ENCODE results near the gene ALDH1A3. TPM values are rescaled to one million over a fixed set of nuclear protein-coding genes. Genes with fewer than 3 reads are reported as not detected.

The ALDH1A3 gene
- total RNA-seq, 1 donor from 2014 or later = 62.9 TPM

DNA sequence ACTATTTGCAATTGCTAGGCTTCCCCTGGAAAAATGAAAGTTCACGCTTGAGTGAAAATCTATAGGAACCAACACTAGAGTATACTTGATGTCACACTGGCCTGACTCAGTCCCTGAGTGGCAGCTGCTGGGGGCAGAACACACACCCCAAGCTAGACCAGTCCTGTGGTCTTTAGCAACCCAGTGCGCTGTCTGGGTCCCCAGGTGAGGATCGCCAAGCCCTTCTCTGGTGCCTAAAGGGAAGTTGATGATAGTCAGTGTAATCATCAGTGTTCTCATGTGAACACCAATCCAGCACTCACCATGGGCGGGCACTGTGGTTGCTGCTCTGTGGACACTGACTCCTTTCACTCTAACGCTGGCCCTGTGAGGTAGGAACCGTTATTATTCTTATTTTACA lies 11.2 kb downstream of the ALDH1A3 start:
- H3K4me1 ChIP-seq = peaks cover 22% of the 10 kb centered on the region
- no peaks in the 10 kb centered on the region for H3K27me3 ChIP-seq
- no peaks in the 10 kb centered on the region for H3K9me3 ChIP-seq
- no peaks in the 10 kb centered on the region for H3K36me3 ChIP-seq
- intact Hi-C loops (cut with DNase I) = no loop called here
- DNase-seq (ENCODE audit: extremely low spot score in 2 of 2) = no peak
- no peak for TF ChIP-seq POLR2AphosphoS5 (IDR thresholded peaks at IDR 0.05; ENCODE audit: insufficient read depth in 1 of 2, low read depth in 1 of 2)
- no peak for TF ChIP-seq POLR2A (IDR thresholded peaks at IDR 0.05)
- TF ChIP-seq, protein P1, sequence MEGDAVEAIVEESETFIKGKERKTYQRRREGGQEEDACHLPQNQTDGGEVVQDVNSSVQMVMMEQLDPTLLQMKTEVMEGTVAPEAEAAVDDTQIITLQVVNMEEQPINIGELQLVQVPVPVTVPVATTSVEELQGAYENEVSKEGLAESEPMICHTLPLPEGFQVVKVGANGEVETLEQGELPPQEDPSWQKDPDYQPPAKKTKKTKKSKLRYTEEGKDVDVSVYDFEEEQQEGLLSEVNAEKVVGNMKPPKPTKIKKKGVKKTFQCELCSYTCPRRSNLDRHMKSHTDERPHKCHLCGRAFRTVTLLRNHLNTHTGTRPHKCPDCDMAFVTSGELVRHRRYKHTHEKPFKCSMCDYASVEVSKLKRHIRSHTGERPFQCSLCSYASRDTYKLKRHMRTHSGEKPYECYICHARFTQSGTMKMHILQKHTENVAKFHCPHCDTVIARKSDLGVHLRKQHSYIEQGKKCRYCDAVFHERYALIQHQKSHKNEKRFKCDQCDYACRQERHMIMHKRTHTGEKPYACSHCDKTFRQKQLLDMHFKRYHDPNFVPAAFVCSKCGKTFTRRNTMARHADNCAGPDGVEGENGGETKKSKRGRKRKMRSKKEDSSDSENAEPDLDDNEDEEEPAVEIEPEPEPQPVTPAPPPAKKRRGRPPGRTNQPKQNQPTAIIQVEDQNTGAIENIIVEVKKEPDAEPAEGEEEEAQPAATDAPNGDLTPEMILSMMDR (IDR thresholded peaks at IDR 0.05) = no peak
- H3K27ac ChIP-seq = no peak overlapping the region
- no peak overlapping the region for H3K4me3 ChIP-seq

DNA sequence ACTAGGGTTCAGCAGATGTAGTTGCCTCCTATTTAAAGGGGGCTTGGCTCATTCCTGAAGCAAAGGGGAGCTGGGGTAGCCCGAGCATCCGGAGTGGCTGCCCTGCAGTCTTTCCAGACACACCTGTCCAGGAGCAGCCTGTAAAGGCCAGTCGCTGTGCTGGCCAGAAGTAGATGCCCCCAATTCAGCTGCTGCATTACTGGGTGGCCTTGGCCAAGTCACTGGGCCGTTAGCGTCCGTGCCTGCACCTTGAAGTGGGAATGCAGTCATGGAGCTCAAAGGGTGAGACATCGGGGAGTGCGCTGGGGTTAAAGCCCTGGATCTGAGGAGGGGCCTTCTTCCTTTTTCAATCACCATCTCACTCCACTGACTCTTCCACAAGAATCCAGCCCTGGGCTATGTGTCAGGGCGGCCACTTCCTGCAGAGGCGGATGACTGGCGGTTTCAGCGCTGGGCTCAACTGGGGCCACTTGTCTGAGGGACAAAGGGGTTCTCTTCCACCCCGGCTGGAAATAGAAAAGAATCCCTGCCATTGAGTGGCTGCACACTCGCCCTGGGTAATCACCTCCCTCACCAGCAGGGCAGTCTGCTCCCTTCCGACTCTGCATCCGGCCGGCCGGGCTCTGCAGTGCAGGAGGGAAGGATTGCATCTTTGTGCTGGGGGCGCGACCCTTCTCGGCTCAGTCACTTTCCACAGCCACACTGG lies 11.8 kb downstream of the ALDH1A3 start:
- H3K36me3 ChIP-seq = no peaks in the 10 kb centered on the region
- TF ChIP-seq POLR2A (IDR thresholded peaks at IDR 0.05) (no peak), POLR2AphosphoS5 (IDR thresholded peaks at IDR 0.05; ENCODE audit: insufficient read depth in 1 of 2, low read depth in 1 of 2) (no peak)
- TF ChIP-seq, protein P1 (IDR thresholded peaks at IDR 0.05) = no peak
- H3K4me1 ChIP-seq = peaks cover 22% of the 10 kb centered on the region
- H3K9me3 ChIP-seq = no peaks in the 10 kb centered on the region
- H3K4me3 ChIP-seq = no peak overlapping the region
- no peaks in the 10 kb centered on the region for H3K27me3 ChIP-seq
- H3K27ac ChIP-seq = no peak overlapping the region
- DNase-seq (ENCODE audit: extremely low spot score in 2 of 2) = no peak
- intact Hi-C loops (cut with DNase I) = no loop called here

DNA sequence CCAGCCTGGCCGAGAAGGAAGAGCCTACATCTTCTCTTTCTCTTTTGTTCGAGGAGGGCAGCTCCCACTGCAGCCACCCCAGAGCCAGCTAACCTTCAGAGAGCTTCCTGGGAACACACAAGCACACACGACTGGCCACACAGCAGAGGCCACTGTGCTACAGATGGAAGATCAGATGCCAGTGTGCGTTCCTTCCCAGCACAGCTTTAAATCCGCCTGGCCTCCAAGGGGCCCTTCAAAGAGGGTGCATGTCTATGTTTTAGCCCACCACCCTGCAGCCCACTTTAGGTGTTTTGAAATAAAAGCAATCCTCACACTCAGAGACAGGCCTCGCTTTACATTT lies 12.4 kb downstream of the ALDH1A3 start:
- intact Hi-C loops (cut with DNase I) = no loop called here
- no peak for TF ChIP-seq POLR2A (IDR thresholded peaks at IDR 0.05)
- no peak for TF ChIP-seq POLR2AphosphoS5 (IDR thresholded peaks at IDR 0.05; ENCODE audit: insufficient read depth in 1 of 2, low read depth in 1 of 2)
- TF ChIP-seq, protein P1 (IDR thresholded peaks at IDR 0.05) = no peak
- Histone ChIP-seq H3K27ac (no peak overlapping the region), H3K36me3 (no peaks in the 10 kb centered on the region), H3K9me3 (no peaks in the 10 kb centered on the region), H3K27me3 (no peaks in the 10 kb centered on the region), H3K4me3 (no peak overlapping the region), H3K4me1 (peaks cover 22% of the 10 kb centered on the region)
- DNase-seq (ENCODE audit: extremely low spot score in 2 of 2) = no peak

DNA sequence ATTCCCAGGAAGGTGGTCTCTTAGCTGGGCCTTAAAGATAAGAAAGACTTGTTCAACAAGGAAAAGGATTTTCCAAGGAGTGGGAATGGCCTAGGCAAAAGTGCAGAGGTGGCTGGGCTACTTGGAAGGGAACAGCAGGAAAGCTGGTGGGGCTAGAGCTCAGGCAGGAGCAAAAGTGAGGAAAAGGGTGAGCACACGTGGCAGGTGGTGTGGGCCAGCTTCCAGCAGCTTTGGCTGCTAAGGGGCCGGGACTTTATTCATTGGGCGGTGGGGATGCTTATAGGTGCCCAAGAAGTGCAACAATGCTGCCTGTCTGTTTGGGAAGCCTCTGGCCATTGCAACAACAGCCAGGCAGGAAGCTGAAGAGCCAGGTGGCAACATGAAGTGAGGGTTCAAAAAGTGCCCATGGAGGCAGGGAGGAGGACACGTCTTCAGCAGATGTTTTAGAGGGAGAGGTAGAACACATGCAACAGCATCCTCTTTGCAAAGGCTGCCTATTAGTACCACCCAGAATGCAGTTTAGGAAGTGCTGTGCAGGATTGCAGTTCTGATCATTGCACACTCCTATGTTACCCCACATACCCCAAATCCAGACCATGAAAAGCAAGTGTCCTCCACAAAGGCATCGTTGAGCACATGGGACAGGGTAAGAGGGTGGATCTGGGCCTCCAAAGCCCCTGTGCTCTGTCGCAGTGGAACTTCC lies 13.8 kb downstream of the ALDH1A3 start:
- no peak overlapping the region for H3K27ac ChIP-seq
- no peaks in the 10 kb centered on the region for H3K9me3 ChIP-seq
- intact Hi-C loops (cut with DNase I) = no loop called here
- no peaks in the 10 kb centered on the region for H3K36me3 ChIP-seq
- no peak for DNase-seq (ENCODE audit: extremely low spot score in 2 of 2)
- no peak overlapping the region for H3K4me3 ChIP-seq
- TF ChIP-seq, protein P1 (IDR thresholded peaks at IDR 0.05) = no peak
- TF ChIP-seq POLR2AphosphoS5 (IDR thresholded peaks at IDR 0.05; ENCODE audit: insufficient read depth in 1 of 2, low read depth in 1 of 2) (no peak), POLR2A (IDR thresholded peaks at IDR 0.05) (no peak)
- peaks cover 22% of the 10 kb centered on the region for H3K4me1 ChIP-seq
- H3K27me3 ChIP-seq = no peaks in the 10 kb centered on the region

DNA sequence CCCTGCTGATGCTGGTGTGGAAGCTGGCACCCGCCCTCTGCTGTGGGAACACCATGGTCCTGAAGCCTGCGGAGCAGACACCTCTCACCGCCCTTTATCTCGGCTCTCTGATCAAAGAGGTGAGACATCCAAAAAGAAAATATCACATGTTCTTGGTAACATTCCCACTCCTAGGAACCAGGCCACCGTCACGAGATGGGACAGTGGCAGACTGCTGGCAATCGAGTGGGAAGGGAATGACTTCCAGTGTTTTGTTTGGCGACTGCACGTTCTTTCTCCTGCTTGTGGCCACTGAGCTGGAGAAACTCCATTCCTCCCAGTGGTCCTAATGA lies 14.3 kb downstream of the ALDH1A3 start:
- Histone ChIP-seq H3K36me3 (no peaks in the 10 kb centered on the region), H3K4me3 (no peak overlapping the region), H3K27me3 (no peaks in the 10 kb centered on the region), H3K27ac (no peak overlapping the region), H3K4me1 (peaks cover 17% of the 10 kb centered on the region), H3K9me3 (no peaks in the 10 kb centered on the region)
- intact Hi-C loops (cut with DNase I) = no loop called here
- TF ChIP-seq, protein P1 (IDR thresholded peaks at IDR 0.05) = no peak
- no peak for TF ChIP-seq POLR2AphosphoS5 (IDR thresholded peaks at IDR 0.05; ENCODE audit: insufficient read depth in 1 of 2, low read depth in 1 of 2)
- TF ChIP-seq POLR2A (IDR thresholded peaks at IDR 0.05) = no peak
- no peak for DNase-seq (ENCODE audit: extremely low spot score in 2 of 2)
